GM12864 (cell line): ENCODE results near the gene SH3TC2.

Experiments
- DNase-seq: peaks from one replicate; pipeline ENCODE4 v3.0.0-alpha.2; 2011; ENCODE audit warnings: low read depth
- H3K4me3 ChIP-seq: 2 replicates; pipeline ENCODE4 v1.5.1; 2011; ENCODE audit warnings: mild to moderate bottlenecking, low read depth, low read length, control low read depth
- TF ChIP-seq, protein P1 (sequence below): IDR thresholded peaks from 2 replicates; pipeline ENCODE4 v1.5.1; 2011; ENCODE audit warnings: low read depth, mild to moderate bottlenecking, moderate library complexity, low read length, control low read depth, inconsistent platforms; ENCODE audit errors: missing control alignments

The SH3TC2 gene

DNA sequence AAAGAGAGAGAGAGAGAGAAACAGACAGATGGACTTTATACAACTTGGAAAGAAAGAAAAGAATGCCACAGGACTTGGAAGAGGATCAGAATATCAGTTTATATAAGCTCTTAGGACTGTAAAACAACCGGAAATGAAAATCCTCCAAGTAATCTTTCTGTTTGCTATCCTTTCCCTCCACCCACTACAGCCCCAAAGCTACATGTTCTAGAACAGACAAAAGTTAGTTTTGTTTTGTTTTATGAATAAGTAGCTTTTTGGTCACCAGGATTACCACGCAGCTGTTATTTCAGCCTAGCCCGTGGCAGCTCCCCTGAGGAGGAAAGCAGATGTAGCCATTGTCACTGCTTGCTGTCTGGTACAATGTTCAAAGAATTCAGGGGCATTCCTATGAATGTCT lies 66.6 kb downstream of the SH3TC2 start:
- H3K4me3 ChIP-seq, result no peak overlapping the region
- no peak for DNase-seq
- TF ChIP-seq, protein P1, sequence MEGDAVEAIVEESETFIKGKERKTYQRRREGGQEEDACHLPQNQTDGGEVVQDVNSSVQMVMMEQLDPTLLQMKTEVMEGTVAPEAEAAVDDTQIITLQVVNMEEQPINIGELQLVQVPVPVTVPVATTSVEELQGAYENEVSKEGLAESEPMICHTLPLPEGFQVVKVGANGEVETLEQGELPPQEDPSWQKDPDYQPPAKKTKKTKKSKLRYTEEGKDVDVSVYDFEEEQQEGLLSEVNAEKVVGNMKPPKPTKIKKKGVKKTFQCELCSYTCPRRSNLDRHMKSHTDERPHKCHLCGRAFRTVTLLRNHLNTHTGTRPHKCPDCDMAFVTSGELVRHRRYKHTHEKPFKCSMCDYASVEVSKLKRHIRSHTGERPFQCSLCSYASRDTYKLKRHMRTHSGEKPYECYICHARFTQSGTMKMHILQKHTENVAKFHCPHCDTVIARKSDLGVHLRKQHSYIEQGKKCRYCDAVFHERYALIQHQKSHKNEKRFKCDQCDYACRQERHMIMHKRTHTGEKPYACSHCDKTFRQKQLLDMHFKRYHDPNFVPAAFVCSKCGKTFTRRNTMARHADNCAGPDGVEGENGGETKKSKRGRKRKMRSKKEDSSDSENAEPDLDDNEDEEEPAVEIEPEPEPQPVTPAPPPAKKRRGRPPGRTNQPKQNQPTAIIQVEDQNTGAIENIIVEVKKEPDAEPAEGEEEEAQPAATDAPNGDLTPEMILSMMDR, result no peak

- no peak for DNase-seq
- H3K4me3 ChIP-seq, result no peak overlapping the region
- TF ChIP-seq, protein P1, result no peak
Measured at GRCh38 chr5:148995791-148996190, 67.1 kb downstream of the SH3TC2 start.

DNA sequence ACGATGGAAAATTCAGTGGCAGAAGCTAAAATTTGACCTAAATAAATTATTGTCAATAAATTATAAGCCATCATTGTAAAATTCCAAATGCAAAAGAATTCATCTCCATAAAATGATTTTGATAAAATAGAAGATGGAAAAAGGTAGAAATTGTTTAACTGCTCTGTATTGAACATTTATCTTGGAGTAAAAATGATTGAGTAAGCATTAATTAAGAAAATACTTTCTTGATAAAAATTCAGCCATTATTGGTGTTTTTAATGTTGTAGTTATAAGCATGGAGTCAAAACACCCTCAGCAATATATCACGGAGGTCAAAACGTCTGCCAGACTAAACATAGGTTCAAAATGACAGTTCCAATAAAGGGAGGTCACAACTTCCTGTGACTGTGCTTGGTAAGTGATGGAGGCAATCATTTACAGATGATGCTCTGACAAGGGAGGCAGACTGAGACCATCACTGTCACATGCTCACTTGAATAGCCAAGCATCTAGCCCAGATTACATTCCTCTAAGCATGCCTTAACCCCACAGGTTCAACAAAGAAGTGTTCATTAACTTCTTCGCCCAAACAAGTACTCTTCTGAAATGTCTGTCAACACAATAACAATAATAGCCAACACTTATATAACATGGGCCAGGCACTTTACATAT lies 69.5 kb downstream of the SH3TC2 start:
- TF ChIP-seq, protein P1, result no peak
- H3K4me3 ChIP-seq, result no peak overlapping the region
- no peak for DNase-seq

- TF ChIP-seq, protein P1, result no peak
- no peak for DNase-seq
- H3K4me3 ChIP-seq, result no peak overlapping the region
Measured at GRCh38 chr5:148992265-148992664, 70.6 kb downstream of the SH3TC2 start.

DNA sequence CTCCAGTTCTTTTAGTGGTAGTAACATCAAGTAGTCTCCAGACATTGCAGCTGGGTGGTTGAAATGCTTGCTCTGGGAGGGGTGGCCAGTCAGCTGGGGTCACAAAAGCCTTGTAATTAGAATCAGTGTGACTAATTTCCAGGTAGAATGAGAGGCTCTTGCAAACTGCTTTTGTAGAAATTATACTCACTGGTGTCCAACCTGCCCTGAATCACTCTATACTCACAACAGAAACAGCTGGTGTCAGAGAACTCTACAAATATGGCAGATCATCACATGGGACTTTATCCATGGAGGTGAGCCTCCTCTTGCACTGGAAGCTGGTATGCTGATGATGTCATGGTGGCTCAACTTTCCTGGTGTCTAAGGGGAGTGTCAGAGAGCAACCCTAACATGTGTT lies 71.3 kb downstream of the SH3TC2 start:
- no peak for DNase-seq
- H3K4me3 ChIP-seq, result no peak overlapping the region
- TF ChIP-seq, protein P1, result no peak

DNA sequence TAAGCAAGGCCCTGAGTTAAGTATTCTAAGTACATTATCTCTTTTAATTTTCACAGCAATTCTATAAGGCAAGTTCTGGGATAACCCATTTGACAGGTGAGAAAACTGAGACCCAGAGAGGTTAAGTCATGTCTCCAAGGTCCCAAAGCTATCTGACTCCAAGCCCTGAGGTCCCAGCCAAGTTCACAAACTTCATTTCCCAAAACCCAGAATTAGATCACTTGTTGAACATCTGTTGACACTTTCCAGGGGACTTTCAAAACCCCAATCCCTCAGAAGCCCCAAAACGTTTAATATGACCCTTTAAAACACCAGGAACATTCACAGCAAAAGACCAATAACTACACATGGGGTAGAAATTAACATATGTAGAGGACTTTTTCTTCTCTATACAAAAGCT lies 72.0 kb downstream of the SH3TC2 start:
- H3K4me3 ChIP-seq, result no peak overlapping the region
- no peak for DNase-seq
- TF ChIP-seq, protein P1, result no peak

DNA sequence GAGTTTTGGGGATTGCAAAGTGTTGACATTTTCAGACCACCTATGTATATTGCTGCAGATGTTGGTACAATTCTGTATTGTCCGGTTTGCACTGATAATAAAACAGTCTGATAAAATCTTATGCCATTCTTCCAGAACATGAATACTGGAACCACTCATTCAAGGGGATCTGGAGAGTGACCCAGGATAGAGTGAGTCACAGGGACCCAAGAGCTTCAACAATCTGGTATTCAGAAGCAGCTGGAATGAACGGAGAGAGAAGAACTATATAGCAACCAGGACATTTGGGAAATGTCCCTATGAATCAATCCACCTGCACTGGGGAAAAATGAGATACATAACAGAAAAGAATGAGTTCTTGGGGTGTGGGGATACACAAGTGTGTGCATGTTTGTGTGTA lies 73.3 kb downstream of the SH3TC2 start:
- no peak for DNase-seq
- TF ChIP-seq, protein P1, result no peak
- H3K4me3 ChIP-seq, result no peak overlapping the region
